Effector memory CD8-positive, alpha-beta T cell (primary cell): ENCODE data around the gene OR6J1.
A peak's percentile ranks its signal among the peaks of the same experiment; 100 is the strongest.

Source experiments
- ATAC-seq: fragments of 150-1000 bp; cut with Tn5 transposase; replicated peaks from 2 replicates; pipeline ENCODE4 v1.10.0; 2021; ENCODE audit warnings: mild to moderate bottlenecking, moderate library complexity
- DNase-seq, 3 experiments: peaks; one replicate each; pipeline ENCODE4 v3.0.0; 2021
- H3K27ac Mint-ChIP-seq, 2 donors: one replicate each; pipeline ENCODE4 v1.8.0; 2022; ENCODE audit warnings: mild to moderate bottlenecking in 2 of 2, mixed read lengths in 2 of 2, moderate library complexity in 2 of 2
- H3K27me3 Mint-ChIP-seq, 2 donors: one replicate each; pipeline ENCODE4 v1.8.0; 2022; ENCODE audit warnings: mixed read lengths in 2 of 2
- H3K36me3 Mint-ChIP-seq: one replicate; pipeline ENCODE4 v1.8.0; 2022; ENCODE audit warnings: mild to moderate bottlenecking, moderate library complexity, mixed read lengths; ENCODE audit not compliant: insufficient read depth
- H3K4me1 Mint-ChIP-seq, 2 donors: one replicate each; pipeline ENCODE4 v1.8.0; 2022; ENCODE audit warnings: low read depth in 2 of 2, mixed read lengths in 2 of 2
- H3K4me3 Mint-ChIP-seq, 2 donors: one replicate each; pipeline ENCODE4 v1.8.0; 2022; ENCODE audit warnings: mild to moderate bottlenecking in 2 of 2, mixed read lengths in 2 of 2, moderate library complexity in 2 of 2
- H3K9me3 Mint-ChIP-seq, 2 donors: one replicate each; pipeline ENCODE4 v1.8.0; 2022; ENCODE audit warnings: mixed read lengths in 2 of 2

Gene OR6J1

DNA sequence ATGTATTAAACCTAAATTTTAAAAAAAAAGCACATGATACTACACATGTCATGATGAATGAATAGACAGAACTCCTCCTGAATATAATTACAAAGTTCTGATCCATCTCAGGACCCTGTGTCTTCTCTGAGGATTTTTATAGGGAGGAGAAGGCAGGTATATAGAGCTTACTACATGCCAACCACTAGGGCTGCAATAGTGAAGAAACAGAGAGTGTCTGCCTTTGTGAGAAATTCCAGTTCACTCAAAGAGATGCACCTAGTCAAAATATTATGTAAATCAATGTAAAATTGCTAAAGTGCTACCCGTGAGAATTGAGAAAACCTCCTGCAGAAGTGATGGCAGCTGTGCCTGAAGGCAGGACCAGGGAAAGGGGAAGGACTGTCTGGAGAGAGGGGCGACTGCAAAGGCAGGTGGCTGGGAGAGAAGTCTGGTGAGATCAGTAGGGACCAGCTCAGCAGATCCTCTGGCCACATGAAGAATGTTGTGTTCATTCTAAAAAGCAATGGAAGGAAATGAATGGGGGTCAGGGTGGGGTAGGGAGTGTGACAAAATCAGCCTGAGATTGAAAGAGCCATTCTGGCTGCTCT is 31.0 kb downstream of the OR6J1 start:
- peaks cover 27% of the 10 kb centered on the region for H3K36me3 Mint-ChIP-seq
- no peaks in the 10 kb centered on the region for H3K9me3 Mint-ChIP-seq
- H3K4me1 Mint-ChIP-seq, result no peaks in the 10 kb centered on the region
- no peak overlapping the region for H3K27ac Mint-ChIP-seq
- no peaks in the 10 kb centered on the region for H3K27me3 Mint-ChIP-seq
- DNase-seq (no peak), ATAC-seq (no peak)
- H3K4me3 Mint-ChIP-seq, result no peak overlapping the region

DNA sequence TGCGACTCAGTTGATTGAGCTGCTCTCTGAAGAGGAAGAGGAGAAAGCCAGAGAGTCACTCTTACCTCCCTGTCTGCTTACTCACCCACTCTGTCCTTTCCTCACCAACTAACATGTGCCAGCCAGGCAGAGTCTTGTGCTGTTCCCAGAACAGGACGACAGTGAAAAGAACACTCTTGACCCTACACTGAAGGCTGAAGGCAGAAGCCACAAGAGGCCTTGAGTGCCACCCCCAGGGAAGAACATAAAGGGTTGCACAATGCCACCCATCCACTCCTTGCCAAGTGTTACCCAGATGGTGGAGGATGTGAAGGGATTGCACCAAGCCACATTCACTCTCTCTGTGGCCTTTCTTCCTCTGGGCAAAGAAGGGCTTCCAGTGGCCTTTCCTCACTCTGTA is 33.2 kb downstream of the OR6J1 start:
- ATAC-seq (no peak), DNase-seq (no peak)
- H3K36me3 Mint-ChIP-seq, result peaks cover 37% of the 10 kb centered on the region
- no peaks in the 10 kb centered on the region for H3K4me1 Mint-ChIP-seq
- no peaks in the 10 kb centered on the region for H3K9me3 Mint-ChIP-seq
- H3K27ac Mint-ChIP-seq, result no peak overlapping the region
- no peak overlapping the region for H3K4me3 Mint-ChIP-seq
- no peaks in the 10 kb centered on the region for H3K27me3 Mint-ChIP-seq

DNA sequence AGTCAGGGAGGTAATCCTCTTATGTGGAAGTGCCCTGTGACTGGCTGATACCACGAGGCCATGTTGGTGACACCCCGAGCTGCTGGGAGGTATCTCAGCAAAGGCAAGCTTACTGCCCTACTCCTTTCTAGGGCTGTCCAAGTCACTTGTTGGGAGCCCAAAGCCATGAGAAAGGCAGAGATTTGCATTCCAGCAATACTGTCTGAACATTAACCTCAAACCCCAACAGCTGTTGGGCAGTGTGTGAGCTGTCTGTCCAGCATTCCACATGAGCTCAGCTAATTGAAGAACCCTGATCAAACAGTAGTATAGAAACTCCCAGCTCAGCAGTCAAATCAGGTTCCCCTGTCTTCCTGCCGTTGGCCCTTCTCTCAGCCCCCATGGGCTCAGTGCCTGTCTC is 36.9 kb downstream of the OR6J1 start:
- Mint-ChIP-seq H3K27ac (no peak overlapping the region), H3K4me3 (no peak overlapping the region), H3K4me1 (peaks cover under 1 to 5% of the 10 kb centered on the region in 2 donors), H3K9me3 (no peaks in the 10 kb centered on the region), H3K36me3 (peaks cover 54% of the 10 kb centered on the region), H3K27me3 (no peaks in the 10 kb centered on the region)
- no peak for ATAC-seq
- DNase-seq, result no peak

DNA sequence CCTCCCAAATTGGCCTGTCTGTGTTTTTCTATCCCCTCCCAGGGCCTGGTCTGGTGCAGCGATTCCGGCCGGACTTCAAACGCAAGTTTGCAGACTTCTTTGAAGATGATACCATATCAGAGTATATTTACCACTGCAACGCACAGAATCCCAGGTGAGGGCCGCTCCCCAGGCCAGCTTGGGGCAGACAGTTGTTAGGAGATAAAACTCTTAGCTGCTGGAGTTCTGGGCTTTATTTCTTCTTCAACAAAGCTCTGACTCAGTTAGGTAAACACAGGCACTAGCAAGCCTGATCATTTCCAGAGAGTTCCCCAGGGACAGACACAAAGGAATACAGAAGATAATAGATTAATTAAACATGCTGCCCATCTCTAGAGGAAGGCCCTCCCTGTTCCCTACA is 37.8 kb downstream of the OR6J1 start:
- Mint-ChIP-seq H3K27me3 (no peaks in the 10 kb centered on the region), H3K27ac (no peak overlapping the region)

DNA sequence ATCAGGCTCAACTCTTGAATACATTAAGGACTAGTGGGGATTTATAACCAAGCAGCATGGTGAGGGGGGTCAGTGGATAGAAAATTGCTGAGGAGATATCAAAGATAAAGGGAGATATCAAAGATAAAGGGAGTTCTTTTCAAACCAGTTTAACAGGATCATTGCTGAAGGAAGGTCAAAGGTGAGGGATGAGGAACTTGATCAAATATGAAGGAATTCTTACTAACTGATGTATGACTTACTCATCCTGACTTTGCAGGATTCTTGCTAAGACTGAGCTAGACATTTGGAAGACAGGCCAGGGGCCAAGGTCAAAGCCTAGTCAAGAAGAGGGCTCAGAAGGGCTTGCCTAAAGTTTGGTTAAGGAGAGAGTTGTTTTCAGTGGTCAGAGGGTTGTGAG is 41.3 kb downstream of the OR6J1 start:
- Mint-ChIP-seq H3K9me3 (no peaks in the 10 kb centered on the region), H3K27ac (no peak overlapping the region), H3K4me3 (no peak overlapping the region), H3K27me3 (no peaks in the 10 kb centered on the region), H3K36me3 (peaks cover 29% of the 10 kb centered on the region), H3K4me1 (peaks cover 16 to 34% of the 10 kb centered on the region in 2 donors)
- no peak for DNase-seq
- ATAC-seq, result no peak

More for the DNA sequence above, 37.8 kb downstream of the OR6J1 start:
- no peak for ATAC-seq
- Mint-ChIP-seq H3K4me1 (peaks cover 6 to 12% of the 10 kb centered on the region in 2 donors), H3K9me3 (no peaks in the 10 kb centered on the region), H3K4me3 (no peak overlapping the region), H3K36me3 (peaks cover 50% of the 10 kb centered on the region)
- DNase-seq, result no peak

DNA sequence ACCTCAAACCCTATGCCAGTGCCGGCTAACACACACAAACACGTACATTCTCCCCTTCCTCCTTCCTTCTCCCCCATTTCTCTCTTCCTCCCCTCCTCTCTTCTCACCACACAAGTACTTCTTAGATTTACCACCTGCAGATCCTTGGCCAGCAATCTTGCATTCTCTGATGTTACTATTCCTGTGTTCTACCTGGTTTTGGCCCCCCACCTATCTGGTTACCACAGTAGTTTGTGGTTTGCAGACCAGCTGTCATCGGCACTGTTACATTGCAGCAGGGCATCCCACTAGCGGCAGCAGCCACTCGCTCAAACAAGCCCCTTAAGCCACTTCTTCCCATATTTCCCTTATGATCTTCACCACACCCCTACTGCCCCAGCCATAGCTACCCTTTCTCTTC is 42.2 kb downstream of the OR6J1 start:
- ATAC-seq (no peak), DNase-seq (no peak)
- Mint-ChIP-seq H3K4me1 (peaks cover 18 to 37% of the 10 kb centered on the region in 2 donors), H3K9me3 (no peaks in the 10 kb centered on the region), H3K27me3 (no peaks in the 10 kb centered on the region), H3K27ac (no peak overlapping the region), H3K36me3 (peaks cover 24% of the 10 kb centered on the region), H3K4me3 (no peak overlapping the region)

DNA sequence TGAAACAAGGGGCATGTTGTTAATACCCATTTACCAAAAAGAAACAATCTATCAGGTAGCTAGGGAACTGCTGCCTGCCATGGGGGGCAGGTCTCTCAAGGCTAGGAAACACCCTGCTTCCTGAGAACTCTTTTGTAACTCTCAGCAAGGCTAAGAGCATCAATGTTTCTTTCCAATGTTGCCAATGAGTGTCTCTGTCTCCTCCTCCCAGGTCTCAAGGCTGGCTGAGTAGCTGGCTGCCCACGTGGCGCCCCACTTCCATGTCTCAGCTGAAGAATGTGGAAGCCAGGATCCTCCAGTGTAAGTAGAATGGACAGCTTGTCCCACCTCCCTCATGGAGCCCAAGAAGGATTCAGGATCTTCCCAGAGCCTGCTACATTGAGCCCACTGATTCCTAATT is 42.7 kb downstream of the OR6J1 start:
- Mint-ChIP-seq H3K27me3 (no peaks in the 10 kb centered on the region), H3K27ac (no peak overlapping the region), H3K4me3 (no peak overlapping the region), H3K4me1 (peaks cover 18 to 37% of the 10 kb centered on the region in 2 donors), H3K9me3 (no peaks in the 10 kb centered on the region), H3K36me3 (peaks cover 21% of the 10 kb centered on the region)
- DNase-seq, result no peak
- no peak for ATAC-seq

DNA sequence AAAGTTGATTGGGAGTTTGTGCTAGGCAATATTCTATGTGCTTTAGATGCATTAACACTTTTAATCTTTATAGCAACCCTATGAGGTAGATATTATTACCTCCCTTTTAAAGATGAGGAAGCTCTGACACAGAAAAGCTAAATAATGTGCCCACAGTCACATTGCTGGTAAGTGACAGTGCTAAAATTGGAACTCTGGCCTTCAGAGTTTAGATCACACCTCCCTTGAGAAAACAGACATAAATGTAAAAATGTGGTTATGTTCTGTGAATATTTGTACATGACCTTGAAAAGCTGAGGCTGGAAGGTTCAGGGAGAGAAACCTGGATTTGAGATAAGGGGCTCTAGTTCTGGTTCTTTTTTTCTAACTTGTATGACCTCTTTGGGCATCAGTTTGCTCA is 44.1 kb downstream of the OR6J1 start:
- no peaks in the 10 kb centered on the region for H3K27me3 Mint-ChIP-seq
- H3K9me3 Mint-ChIP-seq, result no peaks in the 10 kb centered on the region
- H3K4me1 Mint-ChIP-seq, result peaks cover 18 to 37% of the 10 kb centered on the region in 2 donors
- ATAC-seq (no peak), DNase-seq (no peak)
- H3K4me3 Mint-ChIP-seq, result no peak overlapping the region
- H3K27ac Mint-ChIP-seq, result no peak overlapping the region
- peaks cover 15% of the 10 kb centered on the region for H3K36me3 Mint-ChIP-seq

DNA sequence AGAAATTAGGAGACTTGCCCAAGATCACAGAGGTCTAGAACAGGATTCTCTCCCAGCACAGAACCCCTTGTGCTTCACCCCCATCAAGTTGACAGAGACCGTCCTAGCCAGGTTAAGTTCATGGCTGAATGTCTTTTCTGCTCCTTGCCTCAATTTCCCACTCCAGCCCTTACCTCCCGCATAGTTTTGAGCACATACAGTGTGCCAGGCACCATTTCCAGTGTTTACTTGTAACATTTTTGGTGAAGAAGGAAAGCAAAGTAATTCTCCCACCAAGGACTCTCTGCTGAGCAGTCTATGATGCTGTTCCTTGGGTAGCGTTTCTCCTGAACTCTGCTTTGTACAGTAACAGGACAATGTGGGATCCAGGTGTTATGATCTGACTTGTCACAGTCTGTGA is 44.8 kb downstream of the OR6J1 start:
- ATAC-seq, result no peak
- DNase-seq, result no peak
- Mint-ChIP-seq H3K4me3 (peak overlapping the region; percentile 94 to 99), H3K27ac (peak overlapping the region; percentile 90 to 96), H3K9me3 (no peaks in the 10 kb centered on the region), H3K36me3 (peaks cover 11% of the 10 kb centered on the region), H3K4me1 (peaks cover 18 to 37% of the 10 kb centered on the region in 2 donors), H3K27me3 (no peaks in the 10 kb centered on the region)

DNA sequence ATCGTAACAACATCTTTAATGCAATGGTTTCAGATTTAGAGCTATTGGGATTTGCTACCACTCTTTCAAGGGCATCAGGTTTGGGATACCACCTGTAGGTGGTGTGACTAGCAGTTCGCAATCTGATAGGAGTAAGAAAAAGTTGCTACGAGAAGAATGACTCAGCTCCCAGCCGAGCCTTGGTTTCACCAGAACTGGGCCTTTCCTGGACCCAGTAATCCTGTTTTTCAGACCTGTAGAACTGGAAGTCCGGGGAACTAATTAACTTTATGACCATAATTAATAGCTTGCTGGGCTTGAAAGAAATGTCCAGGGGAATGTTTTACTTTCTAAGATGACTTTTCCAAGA is 45.3 kb downstream of the OR6J1 start:
- DNase-seq (peak in 1 of 3 experiments; percentile 10), ATAC-seq (peak; percentile 52)
- Mint-ChIP-seq H3K36me3 (peaks cover 7% of the 10 kb centered on the region), H3K27ac (peak overlapping the region; percentile 90 to 96), H3K4me3 (peak overlapping the region; percentile 94 to 99), H3K9me3 (no peaks in the 10 kb centered on the region), H3K4me1 (peaks cover 18 to 37% of the 10 kb centered on the region in 2 donors), H3K27me3 (no peaks in the 10 kb centered on the region)

DNA sequence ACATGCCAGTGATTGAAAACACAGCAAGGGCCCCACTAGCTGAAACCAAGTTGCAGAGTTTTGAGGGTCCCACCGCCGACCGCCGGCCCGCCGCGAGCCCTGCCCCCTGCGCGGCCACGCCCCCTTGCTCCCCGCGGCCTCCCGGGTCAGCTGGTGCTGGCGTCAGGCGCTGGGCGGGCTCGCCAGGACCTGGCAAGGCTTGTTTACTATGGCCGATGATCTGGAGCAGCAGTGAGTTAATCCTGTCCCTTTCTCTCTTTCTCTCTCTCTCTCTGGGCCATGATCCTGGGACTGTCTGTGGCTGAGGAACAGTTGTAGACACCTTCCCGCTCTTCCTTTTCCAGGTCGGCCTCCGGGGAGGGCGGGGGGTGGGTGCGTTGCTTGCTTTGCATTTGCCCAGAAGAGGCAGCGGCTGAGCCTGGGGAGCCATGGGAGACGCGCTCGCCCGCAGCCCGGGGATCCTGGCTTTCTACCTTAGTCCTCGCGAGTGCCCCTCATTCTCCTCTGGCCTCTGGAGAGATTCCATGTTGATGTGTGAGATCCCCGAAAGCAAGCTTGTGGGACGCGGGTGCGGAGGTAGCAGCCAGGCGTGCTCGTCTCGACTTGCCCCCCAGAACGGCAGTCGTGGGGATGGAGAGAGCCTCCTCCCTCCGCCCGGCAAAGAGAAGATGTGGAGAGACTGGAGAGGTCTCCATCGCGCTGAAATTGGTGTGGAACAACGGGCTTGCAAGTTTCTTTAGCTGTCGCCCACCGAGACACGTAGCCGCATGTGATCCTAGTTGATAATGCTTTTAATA is 45.9 kb downstream of the OR6J1 start, which contains the start of gene ABHD4:
Gene ABHD4 (plus strand): TSS at position 202 of the 797 bp plus-strand sequence. CDS start 7 bp downstream, at position 209.
- Mint-ChIP-seq H3K9me3 (no peaks in the 10 kb centered on the region), H3K27ac (peak within 1 kb of the TSS; percentile 90 to 96), H3K36me3 (peaks cover under 1% of the 10 kb centered on the region), H3K4me3 (peak within 1 kb of the TSS; percentile 94 to 99), H3K27me3 (no peaks in the 10 kb centered on the region), H3K4me1 (peaks cover 18 to 37% of the 10 kb centered on the region in 2 donors)
- peak; percentile 94 for ATAC-seq
- DNase-seq, result peak; percentile 50 to 58 (median 53)

DNA sequence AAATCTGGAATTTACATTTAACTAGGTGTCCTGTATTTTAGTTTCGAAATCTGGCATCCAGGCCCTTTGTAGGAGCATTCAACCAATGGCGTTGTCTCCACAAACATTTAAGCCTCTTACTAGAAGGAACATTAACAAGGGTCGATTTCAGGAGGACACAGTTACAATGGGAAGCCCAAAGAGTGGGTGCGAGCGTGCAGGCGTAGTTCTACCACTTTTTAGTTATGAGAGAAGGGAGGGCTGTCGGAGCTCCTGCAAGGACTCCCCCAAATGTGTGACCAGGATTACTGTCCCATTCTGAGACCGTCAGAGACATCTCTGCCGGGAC is 46.4 kb downstream of the OR6J1 start:
- H3K9me3 Mint-ChIP-seq, result no peaks in the 10 kb centered on the region
- H3K27ac Mint-ChIP-seq, result peak overlapping the region; percentile 90 to 96
- H3K4me1 Mint-ChIP-seq, result peaks cover 18 to 37% of the 10 kb centered on the region in 2 donors
- no peak for ATAC-seq
- H3K36me3 Mint-ChIP-seq, result no peaks in the 10 kb centered on the region
- DNase-seq, result no peak
- no peaks in the 10 kb centered on the region for H3K27me3 Mint-ChIP-seq
- H3K4me3 Mint-ChIP-seq, result peak overlapping the region; percentile 94 to 99

DNA sequence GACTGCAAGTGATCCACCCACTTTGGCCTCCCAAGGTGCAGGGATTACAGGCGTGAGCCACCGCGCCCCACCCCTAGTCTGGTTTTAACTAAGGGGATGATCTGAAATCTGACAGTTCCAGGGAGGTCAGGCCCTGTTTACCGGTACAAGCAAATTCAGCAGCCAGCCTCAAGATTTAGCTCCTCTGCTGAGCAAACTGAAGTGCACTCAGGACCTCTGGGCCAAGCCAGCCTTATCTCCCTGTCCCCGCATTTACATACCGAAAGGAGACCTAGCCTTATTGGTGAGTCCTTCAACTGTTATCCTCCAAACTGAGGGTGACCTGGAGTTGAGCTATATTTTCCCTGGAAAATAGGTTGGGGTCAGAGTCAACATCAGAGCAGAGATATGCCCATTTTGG is 46.9 kb downstream of the OR6J1 start:
- H3K9me3 Mint-ChIP-seq, result no peaks in the 10 kb centered on the region
- peaks cover 17 to 32% of the 10 kb centered on the region in 2 donors for H3K4me1 Mint-ChIP-seq
- H3K36me3 Mint-ChIP-seq, result no peaks in the 10 kb centered on the region
- no peak for DNase-seq
- H3K27me3 Mint-ChIP-seq, result no peaks in the 10 kb centered on the region
- peak overlapping the region; percentile 94 to 99 for H3K4me3 Mint-ChIP-seq
- ATAC-seq, result no peak
- peak overlapping the region; percentile 90 to 96 for H3K27ac Mint-ChIP-seq

DNA sequence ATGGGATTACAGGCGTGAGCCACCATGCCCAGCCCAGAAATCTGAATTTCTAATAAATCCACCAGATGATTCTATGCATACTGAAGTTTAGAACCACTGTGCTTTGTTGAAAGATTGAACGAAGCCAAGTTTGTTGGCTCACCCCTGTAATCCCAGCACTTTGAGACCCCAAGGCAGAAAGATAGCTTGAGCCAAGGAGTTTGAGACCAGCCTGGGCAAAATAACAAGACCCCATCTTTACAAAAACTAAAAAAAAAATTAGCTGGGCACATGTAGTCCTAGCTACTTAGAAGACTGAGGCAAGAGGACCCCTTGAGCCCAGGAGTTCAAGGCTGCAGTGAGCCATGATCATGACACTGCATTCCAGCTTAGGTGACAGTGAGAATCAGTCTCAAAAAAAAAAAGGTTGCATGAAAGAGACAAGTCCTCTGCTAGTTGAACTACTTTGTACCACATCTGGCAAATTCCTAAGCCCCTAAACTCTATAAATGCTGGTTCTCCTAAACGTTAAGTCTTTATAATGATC is 47.7 kb downstream of the OR6J1 start:
- Mint-ChIP-seq H3K9me3 (no peaks in the 10 kb centered on the region), H3K4me3 (no peak overlapping the region), H3K27ac (no peak overlapping the region), H3K27me3 (no peaks in the 10 kb centered on the region), H3K36me3 (no peaks in the 10 kb centered on the region), H3K4me1 (peaks cover 12 to 26% of the 10 kb centered on the region in 2 donors)
- DNase-seq, result no peak
- no peak for ATAC-seq
